Erythroblast (primary cell): ENCODE data around the gene TM9SF4.

Experiments used
- GATA1 ChIP-seq: IDR thresholded peaks from 2 replicates; pipeline ENCODE4 v1.6.1; 2011; ENCODE audit warnings: low read depth, mild to moderate bottlenecking, control low read depth, low read length, moderate library complexity
- POLR2A ChIP-seq: IDR thresholded peaks from 2 replicates; pipeline ENCODE4 v1.6.1; 2011; ENCODE audit warnings: mild to moderate bottlenecking, low read length

DNA sequence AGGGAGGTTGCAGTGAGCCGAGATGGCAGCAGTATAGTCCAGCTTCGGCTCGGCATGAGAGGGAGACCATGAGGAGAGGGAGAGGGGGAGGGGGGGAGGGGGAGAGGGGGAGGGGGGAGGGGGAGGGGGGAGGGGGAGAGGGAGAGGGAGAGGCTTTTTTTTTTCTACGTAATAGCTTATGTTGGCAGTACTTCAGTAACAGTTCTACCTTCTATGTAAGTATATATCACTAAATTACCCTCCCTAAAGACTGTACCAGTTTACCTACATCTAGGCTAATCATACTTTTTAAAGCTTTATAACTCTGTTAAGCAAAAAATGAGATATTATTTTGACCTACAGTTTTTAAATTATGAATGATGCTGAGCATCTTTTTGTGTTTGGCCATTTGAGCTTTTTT, 13.6 kb downstream of the TM9SF4 start:
- no peak for TF ChIP-seq POLR2A
- TF ChIP-seq GATA1 = no peak
